GM18873 (cell line): ENCODE results near the gene TBC1D22A.

Experiments
- ATAC-seq: cut with Tn5 transposase; IDR thresholded peaks from one replicate; pipeline ENCODE4 v1.9.1; 2021; ENCODE audit warnings: mild to moderate bottlenecking, moderate library complexity, moderate number of reproducible peaks; ENCODE audit not compliant: unreplicated experiment, low FRiP score

The TBC1D22A gene

DNA sequence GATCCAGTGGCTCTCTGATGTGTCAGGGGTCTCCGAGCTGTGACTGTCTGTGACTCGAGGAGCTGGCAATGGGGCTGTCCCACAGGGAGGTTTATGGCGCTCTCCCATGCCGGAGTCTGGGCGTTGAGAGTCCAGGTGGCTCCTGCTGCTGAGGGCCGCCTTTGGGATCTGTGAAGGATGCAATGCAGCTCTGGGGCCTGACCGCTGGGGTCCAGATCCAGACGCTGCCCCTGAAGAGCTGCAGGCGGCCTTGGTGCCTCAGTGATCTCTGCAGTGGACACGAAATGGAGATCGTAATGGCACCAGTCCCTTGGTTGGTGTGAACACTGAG, 155.3 kb downstream of the TBC1D22A start:
- ATAC-seq = no peak

DNA sequence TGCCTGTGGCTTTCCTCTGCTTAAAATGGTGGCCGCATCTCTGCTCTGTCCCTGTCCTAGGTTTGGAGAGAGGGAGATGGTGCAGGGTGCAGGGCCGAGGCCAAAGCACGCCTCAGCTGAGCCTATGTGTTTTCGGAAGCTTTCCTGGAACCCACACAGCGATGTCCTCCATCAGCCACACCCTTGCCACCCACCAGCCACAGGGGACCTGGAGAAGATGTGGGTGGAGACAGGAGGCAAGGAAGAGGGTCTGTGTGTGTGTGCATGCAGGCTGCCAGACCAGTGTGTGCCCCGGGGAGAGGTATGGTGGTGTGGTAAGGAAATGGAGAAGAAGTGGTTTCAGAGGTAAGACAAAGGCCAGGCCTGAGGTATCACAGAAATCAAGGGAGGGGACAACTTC, 155.7 kb downstream of the TBC1D22A start:
- no peak for ATAC-seq

DNA sequence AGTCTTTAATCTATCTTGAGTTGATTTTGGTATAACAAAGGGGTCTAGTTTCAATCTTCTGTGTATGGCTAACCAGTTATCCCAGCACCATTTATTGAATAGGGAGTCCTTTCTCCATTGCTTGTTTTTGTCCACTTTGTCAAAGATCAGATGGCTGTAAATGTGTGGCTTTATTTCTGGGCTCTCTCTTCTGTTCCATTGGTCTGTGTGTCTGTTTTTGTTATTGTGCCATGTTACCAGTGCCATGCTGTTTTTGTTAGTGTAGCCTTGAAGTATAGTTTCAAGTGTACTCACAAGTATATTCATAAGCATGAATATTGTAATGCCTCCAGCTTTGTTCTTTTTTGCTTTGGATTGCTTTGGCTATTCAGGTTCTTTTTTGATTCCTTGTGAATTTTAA, 159.6 kb downstream of the TBC1D22A start:
- ATAC-seq = no peak

DNA sequence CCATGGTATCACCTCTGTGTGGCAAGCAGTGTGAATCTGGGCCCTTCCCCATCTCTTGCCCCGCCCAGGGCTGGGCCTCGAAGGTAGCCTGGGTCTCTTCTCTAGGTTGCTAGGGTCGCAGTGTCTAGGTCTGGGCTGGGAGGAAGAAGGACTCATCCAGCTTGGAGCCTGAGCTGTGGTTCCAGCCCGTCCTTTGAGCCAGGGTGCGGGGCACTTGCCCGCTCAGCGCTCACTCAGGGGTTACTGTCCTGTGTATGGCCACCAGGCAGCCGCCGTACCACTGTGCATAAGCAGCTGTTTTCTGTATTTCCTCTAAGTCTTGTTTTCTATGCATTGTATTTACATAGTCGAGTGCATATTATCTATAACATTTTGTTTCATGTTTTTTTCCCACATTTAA, 160.9 kb downstream of the TBC1D22A start:
- no peak for ATAC-seq

DNA sequence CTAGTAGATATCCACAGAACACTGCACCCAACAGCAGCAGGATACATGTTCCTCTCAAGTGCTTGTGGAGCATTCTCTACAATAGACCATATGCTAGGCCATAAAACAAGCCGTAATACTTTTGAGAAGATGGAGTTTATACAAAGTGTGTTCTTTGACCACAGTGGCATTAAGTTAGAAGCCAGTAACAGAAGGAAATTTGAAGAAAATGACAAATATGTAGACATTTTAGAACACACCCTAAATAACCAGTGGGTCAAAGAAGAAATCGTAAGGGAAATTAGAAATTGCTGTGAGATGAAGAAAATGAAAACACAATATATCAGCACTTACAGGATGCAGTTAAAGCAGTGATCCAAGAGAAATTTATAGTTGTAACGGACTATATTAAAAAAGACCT, 163.4 kb downstream of the TBC1D22A start:
- no peak for ATAC-seq

DNA sequence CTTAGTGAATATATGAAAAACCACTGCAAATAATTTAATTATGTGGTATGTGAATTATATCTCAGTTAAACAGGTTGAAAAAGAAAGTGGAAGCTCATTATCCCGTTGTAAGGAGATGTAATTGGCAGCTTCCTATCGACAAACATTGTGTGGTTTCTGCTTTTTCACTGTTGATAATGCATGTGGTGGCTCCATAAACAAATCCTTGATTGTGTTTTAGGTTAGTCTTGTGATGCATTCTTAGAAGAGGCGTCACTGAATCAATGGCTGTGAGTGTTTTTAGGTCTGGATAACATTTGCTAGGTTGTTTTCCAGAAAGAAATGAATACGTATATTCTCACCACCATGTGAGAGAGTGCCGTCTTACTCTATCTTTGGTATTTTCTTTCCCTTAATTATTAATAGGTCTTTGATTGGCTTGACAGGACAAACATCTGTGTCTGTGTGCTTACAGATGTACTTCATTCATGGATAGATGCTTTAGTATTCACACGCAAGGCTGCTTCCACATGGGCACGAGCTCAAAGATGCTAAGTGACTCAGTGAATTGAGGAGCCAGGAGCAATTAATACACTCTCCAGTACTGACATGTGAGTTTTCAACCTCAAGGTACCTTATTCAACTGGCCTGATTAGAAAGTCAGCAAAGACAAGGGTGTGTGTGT, 166.7 kb downstream of the TBC1D22A start:
- no peak for ATAC-seq

DNA sequence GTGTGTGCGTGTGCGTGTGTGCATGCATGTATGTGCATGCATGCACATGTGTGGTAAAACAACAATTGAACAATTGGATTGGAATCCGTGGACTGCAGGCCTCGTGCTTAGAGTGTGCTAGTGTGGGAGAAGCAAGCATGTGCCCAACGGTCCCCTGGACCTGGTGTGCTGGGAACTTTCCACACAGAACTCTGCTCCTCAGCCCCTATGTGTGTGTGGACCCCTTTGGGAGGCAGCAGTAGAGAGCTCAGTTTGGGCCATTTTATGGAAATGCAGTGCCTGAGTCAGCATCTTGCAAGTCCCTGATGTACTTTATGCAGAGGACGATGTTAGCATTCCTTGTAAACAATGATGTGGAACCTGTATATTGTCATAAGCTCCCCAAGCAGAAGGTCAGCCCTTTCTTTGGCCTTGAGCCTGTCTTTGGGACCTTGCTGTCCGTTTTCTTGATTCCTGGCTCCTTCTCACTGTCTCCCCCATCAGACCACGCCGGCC, 167.3 kb downstream of the TBC1D22A start:
- ATAC-seq = no peak

DNA sequence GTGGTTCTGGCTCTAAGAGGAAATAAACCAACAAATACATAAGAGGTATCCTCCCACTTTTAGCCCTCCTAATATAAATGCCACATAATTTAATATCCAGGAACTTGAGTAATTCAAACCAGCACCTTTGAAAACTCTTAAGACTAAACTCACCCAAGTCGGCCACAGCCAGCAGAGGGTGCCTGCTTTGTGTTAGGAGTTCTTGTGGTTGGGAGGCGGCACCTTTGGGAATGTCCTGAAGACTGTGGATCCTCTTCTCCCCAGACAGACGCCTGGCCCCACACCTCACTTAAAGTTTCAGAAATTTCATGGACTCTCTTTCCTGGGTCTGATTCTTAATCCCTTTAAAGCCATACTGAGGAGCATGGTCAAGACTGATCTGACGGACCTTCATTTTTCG, 169.0 kb downstream of the TBC1D22A start:
- ATAC-seq = no peak

DNA sequence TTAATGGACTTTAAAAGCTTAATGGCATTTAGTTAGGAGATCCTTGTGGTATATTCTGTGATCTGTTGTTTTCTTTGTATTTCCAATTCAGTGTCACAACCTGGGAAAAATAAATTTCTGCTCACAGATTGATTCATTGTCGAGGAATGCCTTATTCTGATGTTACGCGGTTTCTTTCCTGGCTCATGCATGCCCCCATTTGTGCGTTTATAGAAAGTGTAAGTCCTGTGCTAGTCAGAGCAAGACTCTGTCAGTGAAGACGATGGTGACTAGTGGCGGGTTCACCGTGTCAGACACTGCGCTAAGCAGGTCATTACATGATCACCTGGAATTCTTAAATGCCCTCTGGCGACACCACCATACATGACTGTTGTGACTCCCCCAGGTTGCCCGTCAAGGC, 169.4 kb downstream of the TBC1D22A start:
- ATAC-seq = no peak

DNA sequence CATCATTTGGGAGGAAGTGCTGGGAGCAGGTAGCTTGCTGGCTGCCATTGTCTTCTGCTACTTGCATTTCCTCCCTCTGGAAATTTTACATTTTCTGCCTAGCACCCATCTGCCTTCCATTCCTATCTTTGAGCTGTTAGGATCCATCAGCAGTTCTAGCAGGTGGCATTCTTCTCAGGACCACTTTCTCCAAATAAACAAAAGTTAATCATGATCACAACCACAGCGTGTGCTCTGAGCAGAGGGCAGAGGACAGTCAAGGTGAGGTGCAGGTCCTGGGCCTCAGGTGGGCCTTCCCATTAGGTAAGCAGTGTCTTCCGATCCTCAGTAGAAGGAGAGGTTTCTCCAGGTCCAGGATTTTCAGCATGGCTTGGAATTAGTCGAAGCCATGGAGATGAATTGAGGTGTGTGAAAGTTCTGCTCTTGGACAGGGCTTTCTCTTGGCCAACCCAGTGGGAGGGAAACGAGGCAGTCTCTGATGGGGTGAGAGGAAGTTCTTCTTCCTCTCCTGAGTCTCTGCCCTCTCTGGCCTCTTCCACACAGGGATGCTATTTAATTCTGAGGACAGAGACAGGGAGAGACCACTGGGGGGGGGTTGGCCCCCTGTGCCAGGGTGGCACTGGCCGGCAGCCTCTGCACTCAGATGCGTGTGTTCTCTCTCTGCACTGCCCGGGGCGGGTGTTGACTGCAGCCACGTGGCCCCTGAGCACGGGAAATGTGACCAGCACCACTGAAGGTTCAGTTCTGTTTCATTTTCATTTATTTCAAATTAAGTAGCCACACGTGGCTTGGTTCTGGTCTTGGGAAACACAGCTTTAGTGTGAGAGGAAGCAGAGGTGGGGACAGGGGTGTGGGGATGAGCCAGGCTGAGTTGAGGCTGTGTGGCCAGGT, 170.8 kb downstream of the TBC1D22A start:
- ATAC-seq = no peak

DNA sequence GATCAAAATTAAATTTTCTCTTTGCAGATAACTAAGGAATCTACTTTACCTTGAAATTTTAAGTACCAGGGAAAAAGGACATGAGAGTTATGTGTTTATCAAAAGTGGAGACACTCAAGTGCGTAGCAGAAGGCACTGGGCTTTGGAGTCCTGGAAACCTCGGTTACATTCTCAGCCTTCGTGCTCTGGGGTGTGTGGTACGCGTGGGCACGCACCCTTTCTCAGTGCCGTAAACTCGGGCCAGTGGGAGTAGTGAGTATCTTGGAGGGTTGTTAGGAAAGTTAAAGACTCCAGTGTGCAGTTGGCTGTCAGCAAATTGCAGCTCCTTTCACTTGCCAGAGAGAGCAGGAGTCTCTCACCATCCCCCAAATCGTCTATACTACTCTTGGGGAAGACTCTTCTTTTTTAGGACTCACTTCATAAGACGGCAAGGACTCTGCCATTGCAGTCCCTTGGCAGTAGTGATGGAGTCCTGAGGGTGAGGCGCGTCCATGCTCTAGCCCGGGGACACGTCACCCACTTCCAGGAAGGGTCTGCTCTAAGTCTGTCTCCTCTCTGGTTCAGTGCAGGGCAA, 171.8 kb downstream of the TBC1D22A start:
- ATAC-seq = no peak

DNA sequence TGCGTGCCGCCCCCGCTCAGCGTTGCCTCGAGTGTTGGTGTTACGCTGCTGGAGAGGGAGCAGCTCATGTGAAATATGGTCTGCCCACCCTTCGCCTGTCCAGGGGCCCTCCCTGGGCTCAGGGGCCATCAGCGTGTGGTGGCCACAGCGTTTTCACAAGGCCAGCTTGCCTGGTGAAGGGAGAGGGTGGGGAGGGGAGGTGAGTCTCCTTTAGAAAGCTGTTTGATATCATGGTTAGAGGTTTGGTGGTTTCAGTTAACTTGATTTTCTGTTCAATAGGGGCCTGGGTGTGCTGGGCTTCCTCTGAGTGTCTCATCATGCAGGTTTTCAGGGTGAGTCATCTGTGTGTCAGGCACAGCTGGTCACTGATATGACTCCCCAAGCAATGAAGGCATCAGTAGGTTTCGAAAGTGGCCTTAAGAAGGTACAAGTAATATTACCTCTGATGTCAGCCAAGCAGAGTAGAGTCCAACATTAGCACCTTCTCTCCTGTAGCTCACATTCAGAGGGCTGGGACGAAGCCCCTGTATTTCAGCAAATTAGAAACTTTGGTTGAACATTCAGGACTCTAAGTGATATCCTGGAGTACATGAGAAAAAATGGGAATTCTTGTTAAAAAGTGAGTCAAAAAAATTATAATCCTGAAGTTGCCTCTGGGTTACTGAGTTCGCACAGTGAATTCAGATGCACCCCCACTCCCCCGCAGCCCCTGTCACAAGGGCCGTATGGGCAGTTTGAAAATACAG, 172.5 kb downstream of the TBC1D22A start:
- ATAC-seq = no peak

DNA sequence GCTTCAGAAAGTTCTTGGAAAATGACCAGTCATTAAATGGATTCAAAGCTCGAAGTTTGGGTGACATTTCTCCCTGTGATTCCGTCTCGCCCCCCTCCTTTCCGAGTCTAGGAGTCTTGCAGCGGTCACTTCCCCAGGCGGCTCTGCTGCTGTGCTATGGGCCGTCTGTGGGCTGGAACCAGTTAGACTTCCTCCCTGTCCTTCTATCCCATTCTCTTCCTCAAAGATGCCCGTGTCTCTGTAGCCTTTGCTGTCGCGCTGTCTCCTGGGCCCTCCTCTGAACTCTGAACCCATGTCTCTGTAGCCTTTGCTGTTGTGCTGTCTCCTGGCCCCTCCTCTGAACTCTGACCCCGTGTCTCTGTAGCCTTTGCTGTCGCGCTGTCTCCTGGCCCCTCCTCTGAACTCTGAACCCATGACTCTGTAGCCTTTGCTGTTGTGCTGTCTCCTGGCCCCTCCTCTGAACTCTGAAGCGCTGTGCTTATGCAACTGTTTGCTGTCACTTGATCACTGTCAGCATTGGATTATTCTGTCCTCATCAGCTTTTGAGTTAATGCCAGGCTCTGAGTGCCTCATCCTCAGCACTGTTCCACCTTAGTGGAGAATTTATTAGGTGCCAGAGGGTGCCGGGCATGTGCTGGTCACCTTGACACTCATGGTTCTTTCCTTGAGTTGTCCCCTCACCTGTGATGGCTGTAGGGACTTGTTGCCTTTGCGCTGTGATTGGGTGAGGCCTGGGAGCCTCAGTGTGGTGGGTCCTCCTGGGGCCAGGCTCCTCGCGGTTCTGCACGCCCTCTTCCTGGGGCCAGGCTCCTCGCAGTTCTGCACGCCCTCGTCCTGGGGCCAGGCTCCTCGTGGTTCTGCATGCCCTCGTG, 173.3 kb downstream of the TBC1D22A start:
- no peak for ATAC-seq

DNA sequence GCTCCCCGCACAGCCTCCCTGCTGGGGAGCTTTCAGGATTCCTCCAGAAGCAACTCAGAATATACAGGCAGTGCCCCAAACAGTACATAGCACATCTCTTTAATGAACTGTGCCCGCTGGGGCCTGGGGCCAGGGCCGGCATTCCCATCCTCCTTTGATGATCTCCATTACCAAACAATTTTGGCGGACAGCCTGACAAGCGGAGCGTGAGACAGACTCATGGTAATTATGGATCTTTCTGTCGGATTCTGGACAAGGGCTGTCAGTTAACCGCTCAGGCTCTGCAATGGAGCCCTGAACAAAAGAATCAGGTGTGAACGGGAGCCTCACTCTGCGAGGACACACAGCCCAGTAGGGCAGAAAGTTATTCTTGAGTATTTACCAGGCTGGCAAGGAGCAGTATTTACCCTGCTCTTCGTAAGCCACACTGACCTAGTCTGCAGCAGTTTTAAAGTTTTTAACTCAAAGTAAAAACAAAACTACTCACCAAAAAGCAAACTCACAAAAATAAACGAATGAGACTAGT, 174.0 kb downstream of the TBC1D22A start:
- ATAC-seq = no peak

DNA sequence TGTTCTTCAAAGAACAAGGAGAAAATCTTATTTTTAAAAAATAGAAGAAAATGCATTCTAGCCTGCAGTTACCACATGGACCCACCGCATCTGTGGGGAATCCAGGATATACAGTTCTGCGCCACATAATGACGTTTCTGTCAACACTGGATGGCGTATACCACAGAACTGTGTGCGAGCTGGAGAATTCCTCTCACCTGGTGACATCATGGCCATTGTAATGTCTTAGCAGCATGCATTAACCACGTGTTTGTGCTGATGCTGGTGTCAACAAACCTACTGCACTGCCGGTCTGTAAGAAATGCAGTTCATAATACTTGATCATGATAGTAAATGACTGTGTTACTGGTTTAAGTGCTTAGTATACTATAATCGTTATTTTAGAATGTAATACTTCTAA, 174.7 kb downstream of the TBC1D22A start:
- ATAC-seq = no peak

DNA sequence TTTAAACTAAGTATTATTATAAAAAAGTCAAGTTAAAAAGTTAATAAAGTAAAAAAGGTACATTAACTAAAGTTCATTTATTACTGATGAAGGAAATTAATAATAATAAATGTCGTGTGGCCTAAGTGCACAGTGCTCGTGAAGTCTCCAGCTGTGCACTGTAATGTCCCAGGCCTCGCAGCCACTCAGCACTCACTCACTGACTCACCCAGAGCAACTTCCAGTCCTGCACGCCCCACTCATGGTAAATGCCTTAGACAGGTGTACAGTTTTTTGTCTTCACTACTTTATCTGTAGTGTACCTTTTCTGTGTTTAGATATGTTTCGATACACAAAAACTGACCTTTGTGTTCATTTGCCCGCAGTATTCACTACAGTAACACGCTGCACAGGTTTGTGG, 175.5 kb downstream of the TBC1D22A start:
- ATAC-seq = no peak

DNA sequence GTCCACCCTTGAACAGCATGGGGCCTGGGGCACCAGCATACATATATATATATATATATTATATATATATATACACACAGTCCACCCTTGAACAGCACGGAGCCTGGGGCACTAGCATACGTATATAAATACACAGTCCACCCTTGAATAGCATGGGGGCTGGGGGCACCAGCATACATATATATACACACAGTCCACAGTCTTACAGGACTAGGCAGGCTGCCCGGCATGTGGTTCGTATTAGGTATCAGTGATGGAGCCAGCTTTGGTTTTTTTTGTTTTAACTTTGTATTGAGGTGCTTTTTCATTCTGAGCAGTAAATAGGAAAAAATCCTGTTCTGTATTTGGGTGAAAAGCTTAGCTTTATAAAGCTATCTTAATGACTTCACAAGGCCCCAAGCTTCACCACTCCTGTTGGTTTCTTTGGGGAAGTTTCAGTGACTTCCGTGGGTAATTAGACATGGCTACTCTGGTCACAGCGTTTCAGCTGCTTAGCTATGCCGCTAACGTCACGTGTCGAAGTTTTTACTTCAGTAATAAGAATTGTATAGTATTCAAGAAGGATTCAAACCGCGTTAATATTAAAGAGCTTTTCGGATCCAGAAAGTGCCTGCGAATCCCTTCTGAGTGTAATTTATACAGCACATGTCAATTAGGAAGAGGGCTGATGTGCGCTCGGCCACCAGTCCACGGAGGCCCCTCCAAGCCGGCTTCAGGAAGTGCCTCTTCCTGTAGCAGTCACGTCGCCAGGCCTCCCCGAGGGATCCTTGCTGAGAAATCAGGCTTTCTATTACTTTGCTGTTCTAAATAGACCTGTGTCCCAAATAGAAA, 179.7 kb downstream of the TBC1D22A start:
- no peak for ATAC-seq

DNA sequence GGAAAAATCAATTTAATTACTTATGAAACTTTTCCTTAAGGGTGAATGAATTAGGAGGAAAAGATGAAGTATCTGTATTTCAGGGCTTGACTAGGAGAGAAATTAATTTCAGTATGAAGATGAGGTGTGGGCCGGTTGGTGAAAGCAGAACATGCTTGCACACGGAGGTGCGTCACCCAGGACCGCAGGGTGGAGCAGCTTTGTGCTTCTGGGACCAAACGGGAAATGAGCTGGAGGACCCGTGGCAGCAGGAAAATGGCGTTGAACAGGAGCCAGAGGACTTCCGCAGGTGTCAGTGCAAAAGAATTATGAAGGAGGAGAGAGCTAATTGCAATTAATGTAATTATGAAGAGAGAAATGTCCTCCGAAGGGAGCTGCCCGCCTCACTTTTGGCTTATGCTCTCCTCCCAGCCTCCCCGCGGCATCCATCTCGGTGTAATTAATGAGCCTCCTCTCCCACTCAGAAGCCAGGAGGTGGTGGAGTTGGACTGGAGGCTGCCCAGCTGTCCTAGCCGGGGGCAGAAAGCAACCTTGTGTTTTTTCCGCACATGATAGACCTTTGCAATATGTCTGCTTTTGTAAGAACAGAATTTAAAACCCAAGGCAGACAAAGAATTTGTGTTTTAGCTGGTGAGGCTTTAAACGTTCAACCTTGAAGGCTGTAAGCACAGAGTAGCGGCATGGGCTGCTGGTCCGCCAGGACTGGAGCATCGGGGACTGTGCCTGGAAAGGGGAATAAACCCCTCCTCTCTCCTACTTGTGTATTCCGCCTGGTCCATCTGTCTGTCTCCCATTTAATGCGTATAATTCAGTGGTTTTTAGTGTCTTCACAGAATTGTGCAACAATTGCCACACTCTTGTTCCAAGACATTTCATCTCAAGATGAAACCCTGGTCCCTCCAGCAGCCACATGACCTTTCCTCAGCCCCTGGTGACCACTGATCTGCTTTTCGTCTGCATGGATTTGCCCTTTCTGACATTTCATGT, 180.6 kb downstream of the TBC1D22A start:
- ATAC-seq = no peak
